COLO668 (cell line): ENCODE measurements around the gene KRTAP3-3.

Experiments used
- DNase-seq: peaks from one replicate; lab custom pipeline; 2025; ENCODE audit not compliant: unreplicated experiment; lab: John Stamatoyannopoulos, UW

Gene KRTAP3-3

DNA sequence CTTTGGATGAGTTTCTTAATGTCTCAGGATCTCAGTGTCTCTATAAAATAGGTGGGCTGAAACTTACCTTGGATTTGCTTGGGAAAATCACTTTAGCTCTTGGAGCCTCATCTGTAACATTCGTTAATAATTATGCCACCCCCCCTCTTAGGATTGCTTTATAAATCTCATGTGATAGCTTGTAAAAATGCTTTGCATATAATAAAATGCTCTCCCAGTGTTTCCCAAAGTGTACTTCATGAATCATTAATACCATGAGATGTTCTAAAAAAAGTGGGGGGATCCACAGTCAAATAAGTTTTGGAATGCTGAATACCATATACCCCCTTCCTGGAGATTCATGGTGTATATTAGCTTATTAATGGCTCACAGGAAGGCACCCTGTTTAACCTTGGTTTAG, 32.4 kb downstream of the KRTAP3-3 start:
- DNase-seq, result no peak

DNA sequence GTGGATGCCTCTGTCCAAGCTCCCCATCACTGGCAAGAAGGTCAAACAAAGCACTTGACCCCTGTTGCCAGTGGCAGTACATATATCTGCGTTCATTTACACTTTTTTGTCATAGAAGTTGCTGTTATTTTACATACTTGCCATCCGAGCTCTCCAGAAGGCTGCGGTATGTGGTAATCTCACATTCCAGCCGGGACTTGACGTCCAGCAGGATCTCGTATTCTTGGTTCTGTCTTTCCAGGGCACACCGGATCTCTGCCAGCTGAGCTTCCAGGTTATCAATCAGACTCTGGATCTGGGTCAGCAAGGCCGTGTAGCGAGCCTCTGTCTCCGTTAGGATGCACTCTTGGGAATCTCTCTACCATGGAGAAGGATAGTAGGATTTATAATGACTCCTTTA, 33.8 kb downstream of the KRTAP3-3 start:
- DNase-seq, result no peak

DNA sequence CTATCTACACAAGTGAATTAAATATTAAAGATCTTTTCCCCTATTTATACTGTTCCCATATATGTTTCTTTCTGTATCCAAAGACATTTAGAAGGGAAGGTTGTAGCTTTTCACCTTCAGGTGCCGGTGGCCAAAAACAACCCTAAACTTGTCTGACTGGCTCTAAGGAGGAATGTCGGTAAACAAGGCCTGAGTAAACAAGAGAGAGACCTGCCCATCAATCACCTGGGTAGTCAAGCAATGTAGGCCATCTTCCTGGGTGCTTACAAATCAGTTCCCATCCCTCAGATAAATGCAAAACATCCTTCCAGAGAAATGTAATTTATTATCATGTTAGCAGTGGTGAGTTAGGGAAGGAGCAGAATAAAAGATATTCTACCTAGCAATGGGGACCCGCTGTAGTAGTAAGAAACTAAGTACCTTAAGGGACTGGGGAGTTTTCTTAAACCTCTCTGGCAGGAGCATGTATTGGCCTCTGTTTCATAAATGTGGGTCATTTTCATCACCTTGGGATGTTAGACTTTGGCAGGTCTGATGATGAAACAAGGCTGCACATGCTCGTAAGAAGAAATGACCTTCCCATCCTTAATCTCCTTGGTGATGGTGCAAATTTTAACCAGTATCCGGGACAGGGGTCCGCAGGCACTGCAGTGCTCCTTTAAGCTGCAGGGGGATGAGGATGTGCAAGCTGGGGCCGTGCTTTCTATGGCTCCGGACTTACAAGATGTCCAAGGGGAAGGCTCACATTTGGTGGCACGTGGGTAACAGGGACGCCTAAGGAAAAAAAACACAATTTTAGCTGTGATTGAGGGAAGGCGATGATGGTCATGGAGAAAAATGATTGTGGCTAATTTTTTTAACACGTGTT, 35.6 kb downstream of the KRTAP3-3 start:
- DNase-seq, result peak; percentile 2

DNA sequence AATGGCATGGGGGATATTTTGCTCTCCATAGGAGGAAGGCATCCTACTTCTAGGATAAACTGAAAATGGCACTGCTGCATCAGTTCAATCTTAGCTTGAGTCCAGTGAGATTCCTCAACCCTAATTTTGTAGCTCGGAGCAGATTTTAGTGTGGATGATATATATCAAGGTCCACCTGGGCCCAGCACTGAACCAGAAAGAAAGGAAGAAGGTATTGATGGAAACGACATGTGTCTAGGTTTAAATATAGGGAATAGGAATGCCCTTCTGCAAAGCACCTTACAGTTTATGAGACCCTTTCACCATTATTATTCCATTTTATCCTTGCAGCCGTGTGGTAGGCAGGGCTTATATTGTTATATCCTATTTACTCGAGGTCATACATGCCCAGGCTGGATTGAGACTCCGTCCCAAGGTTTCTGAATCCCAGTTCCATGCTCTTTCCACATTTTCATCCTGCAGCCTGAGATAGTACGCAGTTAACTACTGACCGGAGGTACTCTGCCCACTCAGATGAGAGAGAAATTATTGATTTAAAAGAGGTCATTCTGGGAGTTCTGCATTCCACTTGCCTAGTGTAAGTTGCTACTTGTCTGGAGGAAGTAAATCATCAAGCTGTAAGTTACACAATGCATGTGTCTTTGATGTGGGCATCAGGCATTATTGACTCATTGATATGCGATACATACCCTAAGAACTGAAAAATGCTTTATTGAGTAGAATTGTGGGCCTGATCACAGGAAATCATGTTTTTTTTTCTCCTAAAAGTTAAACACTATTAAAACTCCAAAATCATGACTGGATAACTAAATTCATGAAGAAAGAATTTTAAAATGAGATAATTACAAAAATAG, 37.3 kb downstream of the KRTAP3-3 start:
- DNase-seq, result no peak

DNA sequence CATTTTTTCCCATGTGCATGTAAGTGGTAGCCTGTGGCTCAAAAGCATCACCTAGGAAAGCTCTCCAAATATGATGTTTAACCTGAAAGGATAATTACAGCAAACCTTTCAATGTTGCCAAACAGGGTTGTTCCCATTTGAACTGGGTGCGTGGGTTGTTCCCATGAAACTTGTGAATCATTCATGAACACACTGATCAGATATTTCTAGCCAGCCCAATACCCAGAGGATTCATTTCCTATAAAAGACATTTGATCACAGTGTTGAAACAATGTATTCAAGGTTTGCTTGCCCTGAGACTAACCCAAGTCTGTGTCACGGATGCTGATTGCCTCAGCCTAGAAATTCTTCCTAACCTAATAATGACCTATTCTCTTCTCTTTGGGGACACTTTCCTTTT, 40.1 kb downstream of the KRTAP3-3 start:
- DNase-seq, result no peak

DNA sequence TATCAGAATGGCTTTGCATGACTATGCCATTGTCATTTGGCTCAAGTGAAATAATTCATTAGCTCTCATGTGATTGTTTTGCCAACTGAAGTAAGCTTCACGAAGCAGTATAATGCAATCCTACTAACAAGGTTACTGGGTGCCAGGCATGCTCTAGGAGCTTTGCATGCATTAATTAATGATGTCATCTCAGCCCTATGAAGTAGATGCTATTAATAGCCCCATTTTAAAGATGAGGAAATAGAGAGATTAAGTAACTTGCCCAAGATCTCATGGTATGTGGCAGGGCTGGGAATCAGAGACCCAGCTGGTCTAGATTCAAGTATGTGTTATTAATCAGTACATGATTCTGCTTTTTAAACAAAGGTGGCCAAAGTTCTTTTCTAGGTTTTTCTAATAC, 41.3 kb downstream of the KRTAP3-3 start:
- DNase-seq, result no peak

DNA sequence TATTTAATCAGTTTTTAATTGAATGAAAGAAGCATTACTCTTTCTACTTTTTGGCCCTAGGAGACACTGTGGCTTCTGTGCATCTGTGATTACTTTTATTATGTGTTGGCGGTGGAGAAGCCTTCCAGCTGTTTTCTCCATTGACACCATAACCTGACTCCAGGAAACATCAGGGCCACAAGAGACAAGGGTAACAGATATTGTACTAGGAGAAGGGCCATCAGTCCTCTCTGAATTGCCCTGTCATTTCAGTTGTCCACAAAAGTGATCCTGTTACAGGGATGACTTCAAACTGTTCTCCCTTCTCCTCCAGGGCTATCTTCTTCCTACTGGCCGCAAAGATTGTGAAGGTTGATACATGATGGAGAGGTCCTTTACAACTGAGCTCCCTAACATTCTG, 41.8 kb downstream of the KRTAP3-3 start:
- no peak for DNase-seq

DNA sequence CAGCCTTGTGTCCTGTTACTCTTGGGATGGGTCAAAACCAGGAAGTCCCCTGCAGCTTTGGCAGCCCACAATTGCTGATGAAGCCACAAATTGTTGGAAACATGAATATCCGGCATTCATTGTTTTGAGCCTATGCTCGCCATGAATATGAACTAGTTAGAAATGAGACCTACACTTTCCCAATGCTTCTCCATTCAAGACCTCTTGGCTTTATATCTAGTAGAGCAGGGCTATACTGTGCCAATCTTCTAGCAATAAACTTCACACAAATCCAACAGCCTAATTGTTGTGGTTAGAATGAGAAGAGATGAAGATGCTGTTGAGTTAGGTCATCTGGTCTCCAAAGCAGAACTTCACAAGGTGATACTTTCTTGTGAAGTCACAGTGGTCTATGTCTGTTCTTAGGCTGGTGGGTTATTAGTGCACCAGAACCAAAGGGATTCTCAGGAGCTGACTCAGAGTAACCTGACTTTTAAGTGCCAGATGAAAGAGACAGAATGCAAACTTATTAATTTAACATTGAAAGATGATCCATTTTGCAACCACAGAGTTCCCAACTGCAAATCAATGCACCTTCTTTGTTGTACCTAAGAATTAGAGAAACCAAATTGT, 42.8 kb downstream of the KRTAP3-3 start:
- DNase-seq, result no peak

DNA sequence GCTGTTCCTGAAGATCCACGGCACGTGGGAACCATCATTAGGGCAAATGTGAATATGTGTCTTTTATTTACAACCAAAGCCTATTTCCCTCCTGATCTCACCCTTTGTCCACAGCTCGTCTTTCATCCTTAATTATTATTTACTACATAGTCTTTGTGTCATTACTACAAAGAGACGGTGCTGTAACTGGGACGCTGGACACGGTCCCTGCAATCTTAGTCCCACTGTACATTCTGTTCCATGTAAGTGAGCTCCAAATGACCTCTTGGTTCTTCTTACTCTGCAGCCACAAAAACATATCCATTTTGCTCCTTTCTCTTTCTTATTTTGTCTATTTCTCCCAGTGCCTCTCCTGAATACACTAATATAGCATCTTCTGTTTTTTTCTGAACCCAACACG, 43.8 kb downstream of the KRTAP3-3 start:
- no peak for DNase-seq

DNA sequence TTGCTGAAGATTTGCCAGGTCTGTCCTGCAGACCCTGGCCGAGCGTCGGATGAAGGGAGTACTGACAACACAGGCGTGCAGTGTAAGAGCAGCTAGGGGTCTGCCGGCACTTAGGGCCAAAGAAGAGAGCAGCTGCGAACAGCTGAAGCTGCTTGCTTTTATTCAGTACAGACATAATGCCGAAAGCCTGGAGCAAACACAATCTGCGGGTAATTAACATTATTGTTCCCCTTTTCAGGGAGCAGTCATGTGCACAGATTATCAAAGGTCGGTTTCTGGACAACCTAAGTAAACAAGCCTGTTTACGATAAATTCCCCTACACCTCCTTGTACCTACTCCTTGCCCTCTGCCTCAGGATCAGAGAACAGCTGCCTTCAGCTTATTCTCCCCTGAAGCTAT, 44.5 kb downstream of the KRTAP3-3 start:
- DNase-seq, result peak; percentile 2

DNA sequence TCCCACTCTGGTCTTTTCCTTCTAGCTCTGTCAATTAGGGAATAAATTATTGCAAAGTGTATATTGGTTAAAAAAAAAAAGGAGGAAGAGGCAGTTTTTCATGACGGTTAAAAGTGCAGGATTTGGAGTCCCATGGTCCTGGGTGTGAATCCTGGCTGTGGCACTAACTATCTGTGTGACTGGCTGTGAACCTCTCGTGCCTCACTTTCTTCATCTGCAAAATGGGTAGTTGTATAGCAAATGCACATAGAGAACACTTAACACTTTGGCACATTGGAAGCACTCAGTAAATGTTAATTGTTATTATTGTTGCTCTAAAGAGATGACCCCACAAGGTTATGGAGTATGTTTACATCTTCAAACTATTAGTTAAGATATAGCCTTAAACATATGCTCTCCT, 46.0 kb downstream of the KRTAP3-3 start:
- no peak for DNase-seq

DNA sequence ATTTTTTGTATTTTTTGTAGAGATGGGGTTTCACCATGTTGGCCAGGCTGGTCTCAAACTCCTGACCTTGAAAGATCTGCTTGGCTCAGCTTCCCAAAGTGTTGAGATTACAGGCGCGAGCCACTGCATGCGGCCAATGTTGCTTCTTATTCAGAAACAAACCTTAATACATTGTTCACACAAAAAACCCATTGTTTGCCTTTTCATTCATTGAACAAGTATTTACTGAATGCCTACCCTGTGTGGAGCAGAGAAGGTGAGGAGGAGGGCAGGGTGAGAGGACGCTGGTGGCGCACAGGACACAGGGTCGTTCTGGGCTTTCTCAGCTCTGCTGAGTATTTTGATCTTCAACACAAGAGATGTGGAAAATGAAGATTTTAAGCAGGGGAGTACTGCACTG, 48.5 kb downstream of the KRTAP3-3 start:
- DNase-seq, result no peak

DNA sequence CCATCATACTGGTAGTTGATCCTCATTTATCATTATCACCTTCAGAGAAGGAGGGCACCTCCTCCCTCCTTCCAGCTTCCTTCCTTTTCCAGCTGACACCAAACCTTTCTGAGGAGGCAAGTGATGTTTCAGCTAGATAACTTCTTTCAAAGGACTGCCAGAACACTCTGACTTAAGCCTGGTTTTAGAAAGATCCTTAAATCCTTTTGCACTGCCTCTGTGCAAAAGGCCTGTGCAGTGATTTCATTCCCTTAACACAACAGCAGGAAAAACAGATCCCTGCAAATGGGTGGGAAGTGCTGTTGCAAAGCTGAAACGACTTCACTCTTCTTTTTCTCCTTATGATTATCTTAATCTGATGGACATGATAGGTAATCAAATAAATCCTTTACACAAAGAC, 49.4 kb downstream of the KRTAP3-3 start:
- DNase-seq, result no peak
